Smooth muscle cell (in vitro differentiated cells): ENCODE data around the gene IGSF3. TPM values are rescaled to one million over a fixed set of nuclear protein-coding genes. Genes with fewer than 3 reads are reported as not detected.
"Not testable (repeated sequence)": the region's sequence is repeated elsewhere in the genome, so short reads cannot be mapped to it uniquely, and the experiment has no call there.

Source experiments
- DNase-seq: peaks from one replicate; lab custom pipeline; 2025; ENCODE audit not compliant: unreplicated experiment; lab: John Stamatoyannopoulos, UW
- H2AFZ ChIP-seq: fragments of 200-600 bp; sonication (generic); 2 replicates; pipeline ENCODE4 v1.6.0; 2016; ENCODE audit warnings: antibody characterized with exemption, low read depth, mild to moderate bottlenecking
- H3F3A ChIP-seq: fragments of 200-600 bp; sonication (generic); 2 replicates; pipeline ENCODE4 v1.6.0; 2017; ENCODE audit warnings: antibody characterized with exemption, low read depth
- H3K27ac ChIP-seq: fragments of 200-600 bp; sonication (generic); 2 replicates; pipeline ENCODE4 v1.5.1; 2016; ENCODE audit warnings: low read depth, mild to moderate bottlenecking
- H3K27me3 ChIP-seq: fragments of 200-600 bp; sonication (generic); 2 replicates; pipeline ENCODE4 v1.6.1; 2016; ENCODE audit warnings: low read depth, mild to moderate bottlenecking
- H3K36me3 ChIP-seq: fragments of 200-600 bp; sonication (generic); 2 replicates; pipeline ENCODE4 v1.5.1; 2016; ENCODE audit warnings: low read depth
- H3K4me1 ChIP-seq: fragments of 200-600 bp; sonication (generic); 2 replicates; pipeline ENCODE4 v1.5.1; 2016; ENCODE audit warnings: low read depth
- H3K4me2 ChIP-seq: fragments of 200-600 bp; sonication (generic); 2 replicates; pipeline ENCODE4 v1.6.0; 2016; ENCODE audit warnings: mild to moderate bottlenecking
- H3K4me3 ChIP-seq: fragments of 200-600 bp; sonication (generic); 2 replicates; pipeline ENCODE4 v1.5.1; 2016; ENCODE audit warnings: mild to moderate bottlenecking
- H3K79me2 ChIP-seq: fragments of 200-600 bp; sonication (generic); 2 replicates; pipeline ENCODE4 v1.6.0; 2016; ENCODE audit warnings: low read depth, mild to moderate bottlenecking
- H3K9ac ChIP-seq: fragments of 200-600 bp; sonication (generic); 2 replicates; pipeline ENCODE4 v1.6.0; 2016; ENCODE audit warnings: low read depth
- H3K9me3 ChIP-seq: fragments of 200-600 bp; sonication (generic); replicated peaks from 2 replicates; pipeline ENCODE4 v1.5.1; 2016; ENCODE audit warnings: low read depth
- H4K20me1 ChIP-seq: fragments of 200-600 bp; sonication (generic); 2 replicates; pipeline ENCODE4 v1.6.0; 2016; ENCODE audit warnings: low read depth
- WGBS: methylation state at CpG from one replicate; pipeline ENCODE4 v1.1.7; 2016; ENCODE audit warnings: low lambda C conversion rate; 5-methylcytosine and 5-hydroxymethylcytosine counted together
- polyA plus RNA-seq: library from polyadenylated mRNA; unstranded; fragments of >200 nt; fragmentation: Nextera tagmentation; extraction: Ambion mirVana; gene quantifications from 2 replicates; pipeline ENCODE4 v1.2.1, GENCODE V29; 2016
- total RNA-seq: library from RNA; depleted of rRNA; stranded (reverse); fragments of >200 nt; gene quantifications from 2 replicates; pipeline ENCODE4 v1.2.3, GENCODE V29; 2014
- TF ChIP-seq, protein P1 (sequence below): fragments of 200-600 bp; sonication (generic); IDR thresholded peaks from 2 replicates; pipeline ENCODE4 v1.5.1; 2017; ENCODE audit warnings: borderline replicate concordance, mild to moderate bottlenecking, antibody characterized with exemption; ENCODE audit not compliant: insufficient read depth, poor library complexity, severe bottlenecking

IGSF3 gene
- total and polyA plus RNA-seq, 2 experiments from 2014 or later: 11.9 to 28.4 TPM

DNA sequence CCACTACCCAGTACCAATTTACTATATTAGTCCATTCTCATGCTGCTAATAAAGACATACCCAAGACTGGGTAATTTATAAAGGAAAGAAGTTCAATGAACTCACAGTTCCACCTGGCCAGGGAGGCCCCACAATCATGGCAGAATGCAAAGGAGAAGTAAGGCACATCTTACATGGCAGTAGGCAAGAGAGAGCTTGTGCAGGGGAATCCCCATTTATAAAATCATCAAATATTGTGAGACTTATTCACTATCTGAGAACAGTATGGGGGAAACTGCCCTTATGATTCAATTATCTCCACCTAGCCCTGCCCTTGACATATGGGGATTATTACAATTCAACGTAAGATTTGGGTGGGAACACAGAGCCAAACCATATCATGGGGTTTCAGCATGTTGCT lies 103.1 kb downstream of the IGSF3 start:
- no peaks in the 10 kb centered on the region for H3F3A ChIP-seq
- H3K79me2 ChIP-seq: peaks cover 33% of the 10 kb centered on the region
- 95% methylated on average over 1 of the region's 1 CpG for WGBS
- TF ChIP-seq, protein P1, sequence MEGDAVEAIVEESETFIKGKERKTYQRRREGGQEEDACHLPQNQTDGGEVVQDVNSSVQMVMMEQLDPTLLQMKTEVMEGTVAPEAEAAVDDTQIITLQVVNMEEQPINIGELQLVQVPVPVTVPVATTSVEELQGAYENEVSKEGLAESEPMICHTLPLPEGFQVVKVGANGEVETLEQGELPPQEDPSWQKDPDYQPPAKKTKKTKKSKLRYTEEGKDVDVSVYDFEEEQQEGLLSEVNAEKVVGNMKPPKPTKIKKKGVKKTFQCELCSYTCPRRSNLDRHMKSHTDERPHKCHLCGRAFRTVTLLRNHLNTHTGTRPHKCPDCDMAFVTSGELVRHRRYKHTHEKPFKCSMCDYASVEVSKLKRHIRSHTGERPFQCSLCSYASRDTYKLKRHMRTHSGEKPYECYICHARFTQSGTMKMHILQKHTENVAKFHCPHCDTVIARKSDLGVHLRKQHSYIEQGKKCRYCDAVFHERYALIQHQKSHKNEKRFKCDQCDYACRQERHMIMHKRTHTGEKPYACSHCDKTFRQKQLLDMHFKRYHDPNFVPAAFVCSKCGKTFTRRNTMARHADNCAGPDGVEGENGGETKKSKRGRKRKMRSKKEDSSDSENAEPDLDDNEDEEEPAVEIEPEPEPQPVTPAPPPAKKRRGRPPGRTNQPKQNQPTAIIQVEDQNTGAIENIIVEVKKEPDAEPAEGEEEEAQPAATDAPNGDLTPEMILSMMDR: no peak
- no peak overlapping the region for H3K27ac ChIP-seq
- H3K4me1 ChIP-seq: no peaks in the 10 kb centered on the region
- H4K20me1 ChIP-seq: peaks cover 17% of the 10 kb centered on the region
- no peak overlapping the region for H3K4me2 ChIP-seq
- H2AFZ ChIP-seq: no peak overlapping the region
- H3K9ac ChIP-seq: no peak overlapping the region
- DNase-seq: no peak
- H3K4me3 ChIP-seq: no peak overlapping the region
- no peaks in the 10 kb centered on the region for H3K9me3 ChIP-seq
- H3K36me3 ChIP-seq: no peaks in the 10 kb centered on the region
- H3K27me3 ChIP-seq: no peaks in the 10 kb centered on the region

DNA sequence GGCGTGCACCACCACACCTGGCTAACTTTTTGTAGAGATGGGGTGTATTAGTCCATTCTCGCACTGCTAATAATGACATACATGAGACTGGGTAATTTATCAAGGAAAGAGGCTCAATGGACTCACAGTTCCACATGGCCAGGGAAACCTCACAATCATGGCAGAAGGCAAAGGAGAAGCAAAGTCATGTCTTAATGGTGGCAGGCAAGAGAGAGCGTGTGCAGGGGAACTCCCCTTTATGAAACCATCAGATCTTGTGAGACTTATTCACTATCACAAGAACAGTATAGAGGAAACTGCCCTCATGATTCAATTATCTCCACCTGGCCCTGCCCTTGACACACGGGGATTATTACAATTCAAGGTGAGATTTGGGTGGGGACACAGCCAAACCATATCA lies 105.1 kb downstream of the IGSF3 start:
- H3K4me2 ChIP-seq, H2AFZ ChIP-seq, H3K4me3 ChIP-seq, DNase-seq, H3K9me3 ChIP-seq, H3K27ac ChIP-seq, H3K4me1 ChIP-seq, H4K20me1 ChIP-seq, H3K9ac ChIP-seq, H3K27me3 ChIP-seq, H3F3A ChIP-seq, H3K36me3 ChIP-seq: not testable (repeated sequence)
- H3K79me2 ChIP-seq: peaks cover 24% of the 10 kb centered on the region
- WGBS: 96% methylated on average over 4 of the region's 4 CpGs

DNA sequence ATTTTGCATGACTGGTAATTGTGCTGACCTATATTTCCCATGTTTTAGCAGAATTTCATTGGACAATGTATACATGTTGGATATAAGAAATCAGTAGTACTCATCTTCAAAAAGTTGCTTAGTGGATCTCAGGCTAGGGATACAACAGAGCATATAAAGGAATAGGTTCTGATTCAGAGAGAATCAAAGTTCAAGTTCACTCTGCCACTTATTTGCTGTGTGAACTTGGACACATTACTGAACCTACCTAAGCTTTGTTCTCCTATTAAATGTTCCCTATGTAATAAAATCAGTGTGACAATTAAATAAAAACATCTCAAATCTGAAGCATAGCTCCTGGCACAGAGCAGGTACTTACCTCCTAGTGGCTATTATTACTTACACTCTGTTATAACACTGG lies 106.0 kb downstream of the IGSF3 start:
- Histone ChIP-seq H4K20me1 (peaks cover 5% of the 10 kb centered on the region), H3K4me2 (no peak overlapping the region), H3K36me3 (no peaks in the 10 kb centered on the region), H3K27me3 (no peaks in the 10 kb centered on the region), H3K9ac (no peak overlapping the region), H3K9me3 (no peaks in the 10 kb centered on the region), H3K79me2 (peaks cover 24% of the 10 kb centered on the region), H3K27ac (no peak overlapping the region), H3K4me1 (no peaks in the 10 kb centered on the region), H3K4me3 (no peak overlapping the region), H3F3A (no peaks in the 10 kb centered on the region), H2AFZ (no peak overlapping the region)
- no peak for DNase-seq
- TF ChIP-seq, protein P1: no peak

DNA sequence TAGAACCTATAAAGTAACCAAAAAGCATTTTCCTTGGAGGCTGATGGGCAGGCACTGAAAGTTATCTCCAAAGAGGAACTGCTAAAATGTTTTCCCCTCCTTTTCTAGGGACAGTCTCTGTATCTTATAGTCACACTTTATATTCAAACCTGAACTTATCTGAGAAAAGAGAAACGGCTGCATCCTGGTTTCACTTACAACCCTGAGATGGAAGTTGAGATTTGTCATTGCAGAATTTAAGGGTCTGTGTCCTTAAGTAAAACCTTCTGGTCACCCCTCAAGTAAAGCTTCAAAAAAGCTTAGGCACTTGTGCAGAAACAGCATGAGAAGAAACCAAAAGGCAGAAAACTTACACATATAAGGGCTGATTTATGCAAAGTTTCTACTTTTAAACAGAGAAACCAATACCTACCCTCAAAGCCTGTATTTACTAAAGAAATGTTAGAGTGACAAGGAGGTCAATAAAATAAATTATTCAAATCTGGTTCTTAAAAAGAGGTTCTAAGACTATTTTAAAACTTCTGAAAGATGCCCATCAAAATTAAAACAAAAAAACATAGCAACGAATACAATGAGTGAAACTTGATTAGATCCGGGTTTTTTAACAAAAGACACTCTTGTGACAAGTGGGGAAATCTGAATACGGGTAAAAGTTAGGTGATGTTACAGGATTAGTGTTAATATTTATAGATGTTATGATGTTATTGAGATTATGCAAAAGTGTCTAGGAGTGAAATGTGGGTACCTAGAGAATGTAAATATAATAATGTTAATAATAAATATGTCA lies 106.6 kb downstream of the IGSF3 start:
- no peak overlapping the region for H3K4me3 ChIP-seq
- 87% methylated on average over 4 of the region's 4 CpGs for WGBS
- no peak overlapping the region for H3K4me2 ChIP-seq
- no peak overlapping the region for H3K9ac ChIP-seq
- no peak overlapping the region for H2AFZ ChIP-seq
- peaks cover 24% of the 10 kb centered on the region for H3K79me2 ChIP-seq
- no peaks in the 10 kb centered on the region for H3K9me3 ChIP-seq
- TF ChIP-seq, protein P1: no peak
- H3F3A ChIP-seq: no peaks in the 10 kb centered on the region
- H3K36me3 ChIP-seq: no peaks in the 10 kb centered on the region
- H3K27ac ChIP-seq: no peak overlapping the region
- no peaks in the 10 kb centered on the region for H3K4me1 ChIP-seq
- no peaks in the 10 kb centered on the region for H3K27me3 ChIP-seq
- no peak for DNase-seq
- H4K20me1 ChIP-seq: peaks cover 2% of the 10 kb centered on the region
